Neural progenitor cell (in vitro differentiated cells): Measurements from ENCODE around the gene SLC22A16. TPM values are rescaled to one million over a fixed set of nuclear protein-coding genes. Genes with fewer than 3 reads are reported as not detected.
"Not testable (repeated sequence)": the region's sequence is repeated elsewhere in the genome, so short reads cannot be mapped to it uniquely, and the experiment has no call there.

Experiments used
- DNase-seq: peaks from one replicate; pipeline ENCODE4 v3.0.0-alpha.2; 2016; ENCODE audit warnings: low spot score
- H2AFZ ChIP-seq: fragments of 200-600 bp; sonication (generic); replicated peaks from 2 replicates; pipeline ENCODE4 v1.6.1; 2016; ENCODE audit warnings: antibody characterized with exemption
- H3F3A ChIP-seq: fragments of 200-600 bp; sonication (generic); 2 replicates; pipeline ENCODE4 v1.6.1; 2016; ENCODE audit warnings: antibody characterized with exemption, low read depth
- H3K27ac ChIP-seq: fragments of 200-600 bp; sonication (generic); 2 replicates; pipeline ENCODE4 v1.5.1; 2016; ENCODE audit warnings: mild to moderate bottlenecking
- H3K27me3 ChIP-seq: fragments of 200-600 bp; sonication (generic); 2 replicates; pipeline ENCODE4 v1.6.1; 2016; ENCODE audit warnings: mild to moderate bottlenecking, moderate library complexity
- H3K36me3 ChIP-seq: fragments of 200-600 bp; sonication (generic); 2 replicates; pipeline ENCODE4 v1.5.1; 2016
- H3K4me1 ChIP-seq: fragments of 200-600 bp; sonication (generic); 2 replicates; pipeline ENCODE4 v1.6.1; 2016; ENCODE audit warnings: mixed run types
- H3K4me2 ChIP-seq: fragments of 200-600 bp; sonication (generic); 2 replicates; pipeline ENCODE4 v1.6.1; 2016
- H3K4me3 ChIP-seq: fragments of 200-600 bp; sonication (generic); 2 replicates; pipeline ENCODE4 v1.5.1; 2016
- H3K79me2 ChIP-seq: fragments of 200-600 bp; sonication (generic); 2 replicates; pipeline ENCODE4 v1.6.1; 2016; ENCODE audit warnings: low read depth
- H3K9ac ChIP-seq: fragments of 200-600 bp; sonication (generic); 2 replicates; pipeline ENCODE4 v1.6.1; 2016
- H3K9me3 ChIP-seq: fragments of 200-600 bp; sonication (generic); 2 replicates; pipeline ENCODE4 v1.5.1; 2016; ENCODE audit warnings: low read depth
- H4K20me1 ChIP-seq: fragments of 200-600 bp; sonication (generic); 2 replicates; pipeline ENCODE4 v1.6.1; 2016; ENCODE audit warnings: low read depth
- H3K27ac Mint-ChIP-seq: 3 replicates; pipeline ENCODE4 v1.8.0; 2021; ENCODE audit warnings: mixed read lengths
- H3K27me3 Mint-ChIP-seq: 2 replicates; pipeline ENCODE4 v1.8.0; 2022; ENCODE audit warnings: low read depth, mild to moderate bottlenecking, inconsistent platforms, moderate library complexity, mixed read lengths; ENCODE audit not compliant: insufficient read depth
- H3K36me3 Mint-ChIP-seq: 3 replicates; pipeline ENCODE4 v1.8.0; 2021; ENCODE audit warnings: mixed read lengths
- H3K4me1 Mint-ChIP-seq: 3 replicates; pipeline ENCODE4 v1.8.0; 2021; ENCODE audit warnings: mixed read lengths
- H3K4me3 Mint-ChIP-seq: 3 replicates; pipeline ENCODE4 v1.8.0; 2021; ENCODE audit warnings: mild to moderate bottlenecking, moderate library complexity, mixed read lengths
- H3K9me3 Mint-ChIP-seq: 3 replicates; pipeline ENCODE4 v1.8.0; 2020; ENCODE audit warnings: mixed read lengths
- CTCF ChIP-seq: fragments of 200-600 bp; sonication (generic); IDR thresholded peaks from 2 replicates; pipeline ENCODE4 v1.5.1; 2017; ENCODE audit warnings: antibody characterized with exemption, mild to moderate bottlenecking
- EZH2 ChIP-seq: fragments of 200-600 bp; sonication (generic); IDR thresholded peaks from 2 replicates; pipeline ENCODE4 v1.6.1; 2017; ENCODE audit warnings: antibody characterized with exemption, mild to moderate bottlenecking, moderate library complexity
- EZH2phosphoT487 ChIP-seq: fragments of 200-600 bp; sonication (generic); IDR thresholded peaks from 2 replicates; pipeline ENCODE4 v1.6.1; 2017; ENCODE audit warnings: antibody characterized with exemption
- total RNA-seq: library from RNA; depleted of rRNA; stranded (reverse); fragments of >200 nt; gene quantifications from 2 replicates; pipeline ENCODE4 v1.2.3, GENCODE V29; 2015; ENCODE audit warnings: low replicate concordance

The SLC22A16 gene
- total RNA-seq, 1 donor from 2014 or later, result not detected

- Histone ChIP-seq H3K4me1 (peaks cover 7% of the 10 kb centered on the region), H3K36me3 (no peaks in the 10 kb centered on the region), H3K27ac (no peak overlapping the region), H2AFZ (no peak overlapping the region), H3K4me3 (no peak overlapping the region), H3K4me2 (no peak overlapping the region), H3F3A (no peaks in the 10 kb centered on the region), H3K9me3 (no peaks in the 10 kb centered on the region), H4K20me1 (no peaks in the 10 kb centered on the region), H3K27me3 (no peaks in the 10 kb centered on the region), H3K79me2 (no peaks in the 10 kb centered on the region), H3K9ac (no peak overlapping the region)
- no peak for DNase-seq
- Mint-ChIP-seq H3K36me3 (no peaks in the 10 kb centered on the region), H3K9me3 (no peaks in the 10 kb centered on the region), H3K27me3 (peaks cover 3% of the 10 kb centered on the region), H3K4me3 (no peak overlapping the region), H3K4me1 (peaks cover 11% of the 10 kb centered on the region), H3K27ac (no peak overlapping the region)
- TF ChIP-seq EZH2 (no peak), CTCF (no peak), EZH2phosphoT487 (no peak)
Measured at GRCh38 chr6:110488606-110489190, 12.3 kb upstream of the SLC22A16 start.

- not testable (repeated sequence) for H3K79me2 ChIP-seq, H3K4me3 Mint-ChIP-seq, H4K20me1 ChIP-seq, DNase-seq, H3K27ac ChIP-seq, H3K36me3 Mint-ChIP-seq, H3K9ac ChIP-seq, H2AFZ ChIP-seq, H3F3A ChIP-seq, H3K4me2 ChIP-seq, H3K27me3 ChIP-seq, H3K4me3 ChIP-seq, H3K27me3 Mint-ChIP-seq, H3K9me3 Mint-ChIP-seq, H3K9me3 ChIP-seq, H3K27ac Mint-ChIP-seq, H3K4me1 ChIP-seq, H3K36me3 ChIP-seq
- peaks cover 11% of the 10 kb centered on the region for H3K4me1 Mint-ChIP-seq
Measured at GRCh38 chr6:110487968-110488381, 11.6 kb upstream of the SLC22A16 start.

- H3K4me3 ChIP-seq, result no peak overlapping the region
- DNase-seq, result no peak
- H3K36me3 ChIP-seq, result no peaks in the 10 kb centered on the region
- no peak overlapping the region for H3K9ac ChIP-seq
- H3K27me3 ChIP-seq, result no peaks in the 10 kb centered on the region
- Mint-ChIP-seq H3K9me3 (no peaks in the 10 kb centered on the region), H3K27me3 (peaks cover 2% of the 10 kb centered on the region), H3K4me3 (no peak overlapping the region), H3K27ac (no peak overlapping the region), H3K4me1 (peaks cover 3% of the 10 kb centered on the region), H3K36me3 (no peaks in the 10 kb centered on the region)
- H3K4me2 ChIP-seq, result no peak overlapping the region
- no peaks in the 10 kb centered on the region for H3K79me2 ChIP-seq
- H3F3A ChIP-seq, result no peaks in the 10 kb centered on the region
- no peaks in the 10 kb centered on the region for H4K20me1 ChIP-seq
- H3K4me1 ChIP-seq, result peaks cover 3% of the 10 kb centered on the region
- no peak overlapping the region for H2AFZ ChIP-seq
- H3K9me3 ChIP-seq, result no peaks in the 10 kb centered on the region
- TF ChIP-seq EZH2phosphoT487 (no peak), CTCF (no peak), EZH2 (no peak)
- no peak overlapping the region for H3K27ac ChIP-seq
Measured at GRCh38 chr6:110486756-110487155, 10.3 kb upstream of the SLC22A16 start.

GRCh38 chr6:110485491-110485890 lies 9.1 kb upstream of the SLC22A16 start:
- H3K4me3 Mint-ChIP-seq, result no peak overlapping the region

More at GRCh38 chr6:110485491-110485890, 9.1 kb upstream of the SLC22A16 start:
- Histone ChIP-seq H3K36me3 (no peaks in the 10 kb centered on the region), H3K27me3 (no peaks in the 10 kb centered on the region), H3K9me3 (peaks cover 4% of the 10 kb centered on the region), H3F3A (no peaks in the 10 kb centered on the region), H3K4me3 (no peak overlapping the region), H3K79me2 (no peaks in the 10 kb centered on the region), H3K27ac (no peak overlapping the region), H3K9ac (no peak overlapping the region), H3K4me2 (no peak overlapping the region), H2AFZ (no peak overlapping the region), H3K4me1 (no peaks in the 10 kb centered on the region), H4K20me1 (no peaks in the 10 kb centered on the region)
- H3K27me3 Mint-ChIP-seq, result peaks cover 2% of the 10 kb centered on the region
- peaks cover 4% of the 10 kb centered on the region for H3K9me3 Mint-ChIP-seq
- no peaks in the 10 kb centered on the region for H3K4me1 Mint-ChIP-seq
- no peaks in the 10 kb centered on the region for H3K36me3 Mint-ChIP-seq
- no peak for DNase-seq
- H3K27ac Mint-ChIP-seq, result no peak overlapping the region
- TF ChIP-seq EZH2phosphoT487 (no peak), EZH2 (no peak)
